ENCODE measurements around the gene TUBB6. TPM values are rescaled to one million over a fixed set of nuclear protein-coding genes. Genes with fewer than 3 reads are reported as not detected.

Gene TUBB6
- total RNA-seq, 1 experiment from 2014 or later: 240 TPM

DNA sequence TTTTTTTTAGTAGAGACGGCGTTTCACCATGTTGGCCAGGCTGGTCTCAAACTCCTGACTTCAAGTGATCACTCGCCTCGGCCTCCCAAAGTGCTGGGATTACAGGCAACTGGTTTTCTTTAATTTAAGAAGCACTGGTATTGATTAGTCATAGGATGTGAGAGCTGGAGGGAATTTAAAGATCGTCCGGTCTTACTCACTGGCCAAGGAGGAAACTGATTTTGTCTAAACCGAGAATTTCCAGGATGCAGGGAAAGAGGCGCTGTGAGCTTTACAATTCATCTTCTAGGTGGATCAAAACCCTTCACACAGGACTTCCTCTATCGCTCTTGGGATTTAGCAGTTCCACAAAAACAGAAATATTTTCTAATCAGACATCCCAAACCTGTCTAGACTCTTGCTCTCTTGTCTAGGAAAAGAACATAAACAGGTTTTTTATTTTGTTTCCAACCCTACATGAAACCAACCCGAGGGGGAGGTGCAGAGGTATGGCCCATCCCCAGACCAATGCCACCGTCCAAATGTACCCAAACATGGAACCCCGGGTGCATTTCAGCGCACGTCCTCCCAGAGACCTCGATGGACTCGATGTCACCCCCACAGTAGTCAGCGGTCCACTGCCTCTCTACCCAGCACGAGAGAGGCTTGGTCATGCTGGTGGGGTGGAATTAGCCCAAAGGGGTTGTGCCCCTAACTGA is 12.5 kb upstream of the TUBB6 start:
- Mint-ChIP-seq H3K27me3 (ENCODE audit: low read depth) (no peaks in the 10 kb centered on the region), H3K9me3 (peaks cover 5% of the 10 kb centered on the region; the same call in 1 of the 2 replicates), H3K4me3 (no peak overlapping the region), H3K27ac (no peak overlapping the region), H3K36me3 (peaks cover 5% of the 10 kb centered on the region; the same call in 1 of the 2 replicates), H3K4me1 (peaks cover 6% of the 10 kb centered on the region)
- ATAC-seq: no peak
- ChIA-PET POLR2A (no interaction called here), CTCF (no interaction called here)
- TF ChIP-seq TP53 (CRISPR knock-in tag; IDR thresholded peaks at IDR 0.05) (no peak), SMAD3 (CRISPR knock-in tag; IDR thresholded peaks at IDR 0.05; ENCODE audit: borderline replicate concordance) (no peak), ARID4B (CRISPR knock-in tag; IDR thresholded peaks at IDR 0.05; ENCODE audit: borderline replicate concordance) (no peak), EMX1 (CRISPR knock-in tag; IDR thresholded peaks at IDR 0.05) (no peak), ZNF138 (CRISPR knock-in tag; conservative IDR thresholded peaks at IDR 0.05) (no peak), ELF4 (CRISPR knock-in tag; IDR thresholded peaks at IDR 0.05; ENCODE audit: low read depth) (no peak), ZNF396 (CRISPR knock-in tag; IDR thresholded peaks at IDR 0.05; ENCODE audit: borderline replicate concordance) (no peak), PRRX2 (CRISPR knock-in tag; IDR thresholded peaks at IDR 0.05) (no peak), NR1H2 (CRISPR knock-in tag; IDR thresholded peaks at IDR 0.05) (no peak), ERG (CRISPR knock-in tag; IDR thresholded peaks at IDR 0.05) (no peak), MYBL2 (CRISPR knock-in tag; IDR thresholded peaks at IDR 0.05) (no peak)
- TF ChIP-seq, protein P1, sequence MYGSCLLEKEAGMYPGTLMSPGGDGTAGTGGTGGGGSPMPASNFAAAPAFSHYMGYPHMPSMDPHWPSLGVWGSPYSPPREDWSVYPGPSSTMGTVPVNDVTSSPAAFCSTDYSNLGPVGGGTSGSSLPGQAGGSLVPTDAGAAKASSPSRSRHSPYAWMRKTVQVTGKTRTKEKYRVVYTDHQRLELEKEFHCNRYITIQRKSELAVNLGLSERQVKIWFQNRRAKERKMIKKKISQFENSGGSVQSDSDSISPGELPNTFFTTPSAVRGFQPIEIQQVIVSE (CRISPR knock-in tag; IDR thresholded peaks at IDR 0.05; ENCODE audit: borderline replicate concordance): no peak
- no peak for DNase-seq (ENCODE audit: low spot score)

- Mint-ChIP-seq H3K27me3 (ENCODE audit: low read depth) (no peaks in the 10 kb centered on the region), H3K4me1 (peaks cover 6% of the 10 kb centered on the region), H3K9me3 (peaks cover 5% of the 10 kb centered on the region; the same call in 1 of the 2 replicates), H3K36me3 (peaks cover 5% of the 10 kb centered on the region; the same call in 1 of the 2 replicates), H3K27ac (no peak overlapping the region), H3K4me3 (no peak overlapping the region)
- ATAC-seq (no peak), DNase-seq (ENCODE audit: low spot score) (no peak)
- ChIA-PET CTCF (interaction anchor here (0.9 kb wide), 1 partner anchor 32 kb away, joined by 3 read pairs; no protein-coding TSS in a partner anchor), POLR2A (no interaction called here)
- TF ChIP-seq ZNF263 (CRISPR knock-in tag; IDR thresholded peaks at IDR 0.05; ENCODE audit: low read depth) (no peak), NFATC4 (CRISPR knock-in tag; IDR thresholded peaks at IDR 0.05) (no peak), FOXJ3 (CRISPR knock-in tag; IDR thresholded peaks at IDR 0.05; ENCODE audit: borderline replicate concordance) (no peak), TCF7 (CRISPR knock-in tag; IDR thresholded peaks at IDR 0.05; ENCODE audit: low read depth) (no peak), ESRRA (CRISPR knock-in tag; IDR thresholded peaks at IDR 0.05; ENCODE audit: borderline replicate concordance) (no peak), ATF6 (CRISPR knock-in tag; IDR thresholded peaks at IDR 0.05) (no peak), RELA (CRISPR knock-in tag; IDR thresholded peaks at IDR 0.05; ENCODE audit: borderline replicate concordance) (no peak), ATF3 (CRISPR knock-in tag; conservative IDR thresholded peaks at IDR 0.05) (no peak), PREB (CRISPR knock-in tag; IDR thresholded peaks at IDR 0.05; ENCODE audit: borderline replicate concordance) (no peak), SMAD3 (CRISPR knock-in tag; IDR thresholded peaks at IDR 0.05; ENCODE audit: borderline replicate concordance) (no peak)
- TF ChIP-seq, protein P2, sequence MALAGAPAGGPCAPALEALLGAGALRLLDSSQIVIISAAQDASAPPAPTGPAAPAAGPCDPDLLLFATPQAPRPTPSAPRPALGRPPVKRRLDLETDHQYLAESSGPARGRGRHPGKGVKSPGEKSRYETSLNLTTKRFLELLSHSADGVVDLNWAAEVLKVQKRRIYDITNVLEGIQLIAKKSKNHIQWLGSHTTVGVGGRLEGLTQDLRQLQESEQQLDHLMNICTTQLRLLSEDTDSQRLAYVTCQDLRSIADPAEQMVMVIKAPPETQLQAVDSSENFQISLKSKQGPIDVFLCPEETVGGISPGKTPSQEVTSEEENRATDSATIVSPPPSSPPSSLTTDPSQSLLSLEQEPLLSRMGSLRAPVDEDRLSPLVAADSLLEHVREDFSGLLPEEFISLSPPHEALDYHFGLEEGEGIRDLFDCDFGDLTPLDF (CRISPR knock-in tag; IDR thresholded peaks at IDR 0.05): no peak
Measured at GRCh38 chr18:12296087-12296403, 12.0 kb upstream of the TUBB6 start.

All from WTC11 (cell line).